K562 (cell line): ENCODE results near the gene ANKRD7. TPM values are rescaled to one million over a fixed set of nuclear protein-coding genes. Genes with fewer than 3 reads are reported as not detected.

Experiments used
- ATAC-seq: fragments of 200-7000 bp; cut with Tn5 transposase; 3 replicates; pipeline ENCODE4 v1.9.1; 2020; ENCODE audit warnings: moderate library complexity
- BruUV-seq: library from RNA; stranded (reverse); fragments of 400-500 nt; replicated peaks from 2 replicates; lab custom pipeline; 2021; lab: Mats Ljungman, UMichigan
- CTCF ChIA-PET: fragments of 300-600 bp; formaldehyde crosslinking; extraction: SDS; loops from one replicate; lab custom pipeline; 2021; ENCODE audit warnings: low intra/inter-chr PET ratio; lab: Yijun Ruan, JAX
- POLR2A ChIA-PET: fragments of 300-600, 350-650 bp; sonication (Branson Sonifier 250); formaldehyde crosslinking; extraction: SDS; loops from one replicate; lab custom pipeline; 2021; ENCODE audit warnings: antibody characterized with exemption, inconsistent platforms; lab: Yijun Ruan, JAX
- DNase-seq, 4 experiments: peaks; one replicate each; pipeline versions ENCODE4 v3.0.0 to v3.0.0-alpha.2; 2011 to 2018; ENCODE audit warnings: low spot score in 3 of 4, mixed read lengths in 3 of 4; ENCODE audit errors: extremely low read depth in 1 of 4
- FAIRE-seq: peaks from 2 replicates; lab custom pipeline; 2011; peaks lifted over from hg19 to GRCh38; lab: Jason Lieb, UNC
- H2AFZ ChIP-seq: 2 replicates; pipeline ENCODE4 v1.6.0; 2011; ENCODE audit warnings: low read depth, low read length, control low read depth, inconsistent platforms
- H3K27ac ChIP-seq: fragments of 200-600 bp; 3 replicates; pipeline ENCODE4 v1.8.0; 2011; ENCODE audit warnings: low read depth, mild to moderate bottlenecking, control low read depth, inconsistent platforms, low read length, moderate library complexity, mixed read lengths; ENCODE audit errors: extremely low read depth
- H3K27me3 ChIP-seq, 2 experiments: fragments of 300-600 bp in 1 of 2; 2 replicates in 1 of 2; 3 replicates in 1 of 2; pipeline versions ENCODE4 v1.6.0 to v1.8.0; 2011; ENCODE audit warnings: inconsistent platforms in 2 of 2, low read length in 2 of 2, mild to moderate bottlenecking in 1 of 2, mixed read lengths in 1 of 2, moderate library complexity in 1 of 2; ENCODE audit not compliant: control insufficient read depth in 2 of 2, insufficient read depth in 2 of 2
- H3K36me3 ChIP-seq: fragments of 300-600 bp; 3 replicates; pipeline ENCODE4 v1.8.0; 2011; ENCODE audit warnings: mild to moderate bottlenecking, low read length, inconsistent platforms; ENCODE audit not compliant: control insufficient read depth, insufficient read depth
- H3K4me1 ChIP-seq, 2 experiments: fragments of 200-600 bp in 1 of 2; replicated peaks in 1 of 2; 2 replicates in 1 of 2; 3 replicates in 1 of 2; pipeline versions ENCODE4 v1.5.1 to v1.8.0; 2011; ENCODE audit warnings: inconsistent platforms in 2 of 2, low read length in 2 of 2, mild to moderate bottlenecking in 1 of 2, mixed read lengths in 1 of 2, moderate library complexity in 1 of 2; ENCODE audit not compliant: control insufficient read depth in 2 of 2, insufficient read depth in 2 of 2
- H3K4me2 ChIP-seq: 2 replicates; pipeline ENCODE4 v1.6.1; 2011; ENCODE audit warnings: low read length, control low read depth, inconsistent platforms, mixed read lengths; ENCODE audit not compliant: insufficient read depth
- H3K4me3 ChIP-seq: fragments of 200-600 bp; sonication (generic), shearing (Covaris generic); 2 replicates; pipeline ENCODE4 v1.5.1; 2016; ENCODE audit warnings: control low read depth, inconsistent platforms
- H3K79me2 ChIP-seq: fragments of 200-600 bp; 3 replicates; pipeline ENCODE4 v1.8.0; 2011; ENCODE audit warnings: low read length, inconsistent platforms; ENCODE audit not compliant: control insufficient read depth, insufficient read depth
- H3K9ac ChIP-seq, 2 experiments: 2 replicates each; pipeline versions ENCODE4 v1.6.0 to v1.6.1; 2011; ENCODE audit warnings: low read depth in 2 of 2, low read length in 2 of 2, control low read depth in 1 of 2, inconsistent platforms in 1 of 2, mild to moderate bottlenecking in 1 of 2, mixed read lengths in 1 of 2; ENCODE audit not compliant: insufficient read depth in 1 of 2
- H3K9me1 ChIP-seq: one replicate; pipeline ENCODE4 v1.6.0; 2011; ENCODE audit warnings: inconsistent platforms, mild to moderate bottlenecking, low read length, moderate library complexity; ENCODE audit not compliant: control insufficient read depth, insufficient read depth
- H3K9me3 ChIP-seq: replicated peaks from 2 replicates; pipeline ENCODE4 v1.5.1; 2011; ENCODE audit warnings: low read depth, low read length, inconsistent platforms; ENCODE audit not compliant: control insufficient read depth, insufficient read depth
- H4K20me1 ChIP-seq: replicated peaks from 2 replicates; pipeline ENCODE4 v1.6.1; 2011; ENCODE audit warnings: low read length, inconsistent platforms, mixed read lengths; ENCODE audit not compliant: control insufficient read depth, insufficient read depth
- CREB1 ChIP-seq, 2 experiments: sonication (generic) in 1 of 2; formaldehyde crosslinking in 1 of 2; IDR thresholded peaks; 2 replicates each; pipeline versions ENCODE4 v1.6.1 to v1.8.0; 2012 to 2022; ENCODE audit warnings: inconsistent platforms in 1 of 2, mild to moderate bottlenecking in 1 of 2, missing genetic modification reagents in 1 of 2, moderate library complexity in 1 of 2
- FOXM1 ChIP-seq, 2 experiments: fragments of 450-650 bp in 1 of 2; sonication (generic) in 1 of 2; formaldehyde crosslinking in 1 of 2; IDR thresholded peaks; 2 replicates each; pipeline versions ENCODE4 v1.6.1 to v1.9.0; 2017 to 2022; ENCODE audit warnings: low read depth in 2 of 2, mild to moderate bottlenecking in 2 of 2, missing genetic modification reagents in 1 of 2, moderate library complexity in 1 of 2
- HDAC2 ChIP-seq: fragments of 450-650 bp; IDR thresholded peaks from 2 replicates; pipeline ENCODE4 v1.6.1; 2016; ENCODE audit warnings: mild to moderate bottlenecking
- KLF1 ChIP-seq: fragments of 450-650 bp; IDR thresholded peaks from 2 replicates; pipeline ENCODE4 v1.6.1; 2016; ENCODE audit warnings: missing genetic modification characterization, missing compliant biosample characterization
- NFATC3 ChIP-seq: fragments of 450-650 bp; IDR thresholded peaks from 2 replicates; pipeline ENCODE4 v1.6.1; 2017; ENCODE audit warnings: mild to moderate bottlenecking
- SRSF3 ChIP-seq: fragments of 200-400 bp; formaldehyde crosslinking; IDR thresholded peaks from 2 replicates; pipeline ENCODE4 v1.6.1; 2016; ENCODE audit warnings: mild to moderate bottlenecking, low read length, moderate library complexity; ENCODE audit not compliant: insufficient read depth
- ZNF507 ChIP-seq: conservative IDR thresholded peaks from 2 replicates; pipeline ENCODE4 v1.6.1; 2017; ENCODE audit warnings: missing genetic modification characterization, missing compliant biosample characterization
- ZNF764 ChIP-seq: fragments of 250-450 bp; sonication (Bioruptor Pico); IDR thresholded peaks from 2 replicates; pipeline ENCODE4 v1.4.0; 2020; ENCODE audit warnings: low read depth, mild to moderate bottlenecking, moderate library complexity
- WGBS: fragments of 100-300 bp; shearing (Covaris generic); methylation state at CpG from one replicate; pipeline ENCODE4 v1.1.6; 2016; ENCODE audit warnings: low coverage, mixed read lengths; ENCODE audit not compliant: insufficient coverage; ENCODE audit errors: missing lambda C conversion rate; 5-methylcytosine and 5-hydroxymethylcytosine counted together
- in situ Hi-C: fragments of 300-500 bp; cut with MboI; formaldehyde crosslinking; loops from 4 replicates; pipeline ENCODE4 v1.15.0; 2018; ENCODE audit warnings: inconsistent platforms, mixed read lengths
- intact Hi-C: fragments of 100-400 bp; cut with micrococcal nuclease; formaldehyde crosslinking; loops from 2 replicates; pipeline ENCODE4 v1.14.2; 2022
- polyA plus RNA-seq, 8 experiments: library from polyadenylated mRNA; depleted of rRNA in 4 of 8; stranded (reverse) in 5 of 8; unstranded in 3 of 8; fragments of >200 nt; fragmentation: Nextera tagmentation in 2 of 8; fragmentation: Illumina TruSeq in 1 of 8; extraction: Ambion mirVana in 2 of 8; extraction: Trizol in 1 of 8; gene quantifications; 2 replicates each; pipeline versions ENCODE4 v1.2.1 to v1.2.3, GENCODE V29; 2011 to 2014; ENCODE audit warnings: inconsistent platforms in 1 of 8, missing spikeins in 1 of 8
- total RNA-seq, 7 experiments: library from RNA; depleted of rRNA in 6 of 7; stranded (reverse); fragments of >200 nt in 6 of 7; fragmentation: Illumina TruSeq in 2 of 7; extraction: Trizol in 2 of 7; gene quantifications; 2 replicates each; pipeline versions ENCODE4 v1.2.1 to v1.2.3, GENCODE V29; 2011 to 2021; ENCODE audit warnings: low replicate concordance in 1 of 7
- TF ChIP-seq, protein P1 (sequence below): sonication (generic); formaldehyde crosslinking; IDR thresholded peaks from 2 replicates; pipeline ENCODE4 v1.8.1; 2022; ENCODE audit warnings: missing genetic modification reagents

Gene ANKRD7
- total and polyA plus RNA-seq, 9 of the 15 experiments (the other 6 are each of a cell fraction or from before 2014, with no cell fraction given): 0.33 TPM; not detected in 8

DNA sequence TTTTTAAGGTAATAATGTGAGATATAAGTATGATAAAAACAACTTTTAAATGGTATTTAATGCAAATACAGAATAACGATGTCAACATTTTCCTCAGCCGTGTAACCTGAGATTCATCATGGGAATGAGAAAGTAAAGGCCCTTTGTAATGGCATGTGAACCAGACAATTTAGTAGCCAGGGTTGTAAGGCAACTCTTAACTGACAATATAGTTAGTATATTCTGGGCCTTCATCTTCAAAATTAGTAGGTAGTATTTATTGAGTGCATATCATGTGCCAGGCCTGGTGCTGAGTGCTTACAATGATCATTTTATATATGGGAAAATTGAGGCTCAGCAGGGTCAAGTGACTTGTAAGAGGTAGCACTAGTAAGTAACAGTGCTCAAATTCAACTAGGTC, 29.9 kb upstream of the ANKRD7 start:
- POLR2A ChIA-PET: interaction anchor here (1.2 to 1.3 kb wide), 2 partner anchors 10 to 12 kb away, joined by 5 read pairs; partner anchors contain the start of gene LSM8
- H3K9me3 ChIP-seq: no peaks in the 10 kb centered on the region
- in situ Hi-C loops: loop anchor here (25.0 kb wide), 1 partner anchor 1232 kb away; the partner anchor contains the start of gene ST7

More for the DNA sequence above, 29.9 kb upstream of the ANKRD7 start:
- CTCF ChIA-PET: interaction anchor here (1.8 kb wide), 1 partner anchor 444 kb away, joined by 5 read pairs; no protein-coding TSS in a partner anchor
- no peaks in the 10 kb centered on the region for H4K20me1 ChIP-seq
- ATAC-seq (peak; percentile 32), FAIRE-seq (no peak), DNase-seq (no peak)
- BruUV-seq: no TSS peak
- no peaks in the 10 kb centered on the region for H3K79me2 ChIP-seq
- WGBS: 91% methylated on average over 2 of the region's 2 CpGs
- no peak overlapping the region for H3K9ac ChIP-seq
- H3K4me2 ChIP-seq: no peak overlapping the region
- H3K27me3 ChIP-seq: no peaks in the 10 kb centered on the region
- TF ChIP-seq CREB1 (IDR thresholded peaks at IDR 0.05) (no peak), CREB1 (CRISPR knock-in tag; IDR thresholded peaks at IDR 0.05) (no peak), KLF1 (tag) (no peak), NFATC3 (no peak), HDAC2 (no peak), FOXM1 (IDR thresholded peaks at IDR 0.05; ENCODE audit: low read depth) (no peak), FOXM1 (CRISPR knock-in tag; IDR thresholded peaks at IDR 0.05; ENCODE audit: low read depth) (no peak), ZNF507 (tag) (no peak), SRSF3 (no peak), ZNF764 (CRISPR knock-in tag) (no peak)
- TF ChIP-seq, protein P1, sequence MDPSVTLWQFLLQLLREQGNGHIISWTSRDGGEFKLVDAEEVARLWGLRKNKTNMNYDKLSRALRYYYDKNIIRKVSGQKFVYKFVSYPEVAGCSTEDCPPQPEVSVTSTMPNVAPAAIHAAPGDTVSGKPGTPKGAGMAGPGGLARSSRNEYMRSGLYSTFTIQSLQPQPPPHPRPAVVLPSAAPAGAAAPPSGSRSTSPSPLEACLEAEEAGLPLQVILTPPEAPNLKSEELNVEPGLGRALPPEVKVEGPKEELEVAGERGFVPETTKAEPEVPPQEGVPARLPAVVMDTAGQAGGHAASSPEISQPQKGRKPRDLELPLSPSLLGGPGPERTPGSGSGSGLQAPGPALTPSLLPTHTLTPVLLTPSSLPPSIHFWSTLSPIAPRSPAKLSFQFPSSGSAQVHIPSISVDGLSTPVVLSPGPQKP (CRISPR knock-in tag): no peak
- no peak overlapping the region for H3K4me3 ChIP-seq
- no peaks in the 10 kb centered on the region for H3K4me1 ChIP-seq
- no peaks in the 10 kb centered on the region for H3K9me1 ChIP-seq
- intact Hi-C loops: no loop called here
- H3K27ac ChIP-seq: no peak overlapping the region
- H3K36me3 ChIP-seq: peaks cover 40% of the 10 kb centered on the region; the same call in 2 of the 3 replicates
- no peak overlapping the region for H2AFZ ChIP-seq
